Activated naive CD4-positive, alpha-beta T cell treated with anti-CD3 and anti-CD28 coated beads, Interleukin-2, amount 50 U/mL, for 16 hours (primary cell): Measurements from ENCODE around the gene PSME4.
"Not testable (repeated sequence)": the region's sequence is repeated elsewhere in the genome, so short reads cannot be mapped to it uniquely, and the experiment has no call there.

ENCODE experiments used
- DNase-seq: peaks from one replicate; pipeline ENCODE4 v3.0.0-alpha.2; 2020

The PSME4 gene

GRCh38 chr2:53841651-53842050 is 129.1 kb downstream of the PSME4 start:
- not testable (repeated sequence) for DNase-seq

- DNase-seq, result no peak
These were observed 130.2 kb downstream of the PSME4 start for GRCh38 chr2:53840580-53840979.

- not testable (repeated sequence) for DNase-seq
These were observed 140.9 kb downstream of the PSME4 start for GRCh38 chr2:53829980-53830290.

- no peak for DNase-seq
These were observed 141.4 kb downstream of the PSME4 start for GRCh38 chr2:53829273-53829979.

GRCh38 chr2:53828331-53828730 is 142.5 kb downstream of the PSME4 start:
- DNase-seq, result no peak

- DNase-seq, result no peak
These were observed 143.2 kb downstream of the PSME4 start for GRCh38 chr2:53827398-53828175.

GRCh38 chr2:53826587-53827397 is 144.0 kb downstream of the PSME4 start:
- DNase-seq, result no peak

- DNase-seq, result no peak
These were observed 144.8 kb downstream of the PSME4 start for GRCh38 chr2:53826030-53826410.

- DNase-seq, result peak; percentile 16
These were observed 147.2 kb downstream of the PSME4 start for GRCh38 chr2:53823639-53824038.

GRCh38 chr2:53821810-53822209 is 149.0 kb downstream of the PSME4 start:
- DNase-seq, result no peak

GRCh38 chr2:53820711-53821110 is 150.1 kb downstream of the PSME4 start:
- no peak for DNase-seq

- no peak for DNase-seq
These were observed 150.7 kb downstream of the PSME4 start for GRCh38 chr2:53820048-53820447.

GRCh38 chr2:53819634-53820033 is 151.2 kb downstream of the PSME4 start:
- DNase-seq, result no peak

GRCh38 chr2:53818854-53819435 is 151.8 kb downstream of the PSME4 start:
- no peak for DNase-seq
